GM19240 (cell line): ENCODE measurements around the gene KCTD19.
"Not testable (repeated sequence)": the region's sequence is repeated elsewhere in the genome, so short reads cannot be mapped to it uniquely, and the experiment has no call there.

Source experiments
- DNase-seq: peaks from one replicate; pipeline ENCODE4 v3.0.0; 2011; ENCODE audit warnings: low spot score; ENCODE audit not compliant: insufficient read length

KCTD19 gene

DNA sequence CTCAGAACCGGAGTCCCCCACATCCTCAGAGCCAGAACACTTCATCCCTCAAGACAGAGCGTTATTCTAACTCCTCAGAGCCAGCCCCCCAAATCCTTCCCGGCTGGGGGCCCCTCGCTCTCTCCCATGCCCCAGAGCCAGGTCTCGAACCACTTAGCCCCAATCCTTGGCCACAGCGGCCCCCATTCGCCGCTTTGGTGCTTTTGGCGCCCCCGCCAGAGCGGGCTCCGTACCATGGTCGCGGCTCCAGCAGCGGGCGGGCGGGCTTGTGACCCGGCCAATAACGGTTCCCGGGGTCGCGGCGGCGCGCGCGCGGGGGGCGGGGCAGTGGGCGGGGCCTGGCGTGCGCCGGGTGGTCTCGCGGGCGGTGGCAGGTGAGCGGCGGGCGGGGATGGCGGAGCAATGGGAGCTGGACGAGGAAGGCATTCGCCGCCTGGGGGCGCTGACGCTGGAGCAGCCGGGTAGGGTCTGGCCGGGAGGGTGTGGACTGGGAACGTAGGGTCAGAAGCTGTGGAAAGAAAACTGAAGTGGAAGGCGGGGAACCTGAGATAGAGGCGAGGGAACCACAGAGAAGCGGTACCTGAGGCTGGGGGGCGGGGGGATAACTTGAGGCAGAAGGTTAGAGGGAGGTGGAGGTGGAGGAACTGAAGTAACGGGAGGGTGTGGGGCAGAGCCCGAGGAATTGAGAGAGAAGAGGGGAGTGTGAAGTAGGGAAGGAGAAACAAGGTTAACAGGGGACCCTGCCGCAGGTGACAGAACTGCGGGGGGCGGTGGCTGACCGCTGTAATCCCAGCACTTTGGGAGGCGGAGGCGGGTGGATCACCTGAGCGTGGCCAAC, at the start of gene KCTD19, which contains the start of gene LRRC36:
Gene KCTD19 (minus strand): TSS at position 270 of the 838 bp plus-strand sequence. CDS start 34 bp downstream, at position 236.
Gene LRRC36 (plus strand): TSS at position 344 of the 838 bp plus-strand sequence. CDS start 48 bp downstream, at position 392.
- DNase-seq, result no peak

DNA sequence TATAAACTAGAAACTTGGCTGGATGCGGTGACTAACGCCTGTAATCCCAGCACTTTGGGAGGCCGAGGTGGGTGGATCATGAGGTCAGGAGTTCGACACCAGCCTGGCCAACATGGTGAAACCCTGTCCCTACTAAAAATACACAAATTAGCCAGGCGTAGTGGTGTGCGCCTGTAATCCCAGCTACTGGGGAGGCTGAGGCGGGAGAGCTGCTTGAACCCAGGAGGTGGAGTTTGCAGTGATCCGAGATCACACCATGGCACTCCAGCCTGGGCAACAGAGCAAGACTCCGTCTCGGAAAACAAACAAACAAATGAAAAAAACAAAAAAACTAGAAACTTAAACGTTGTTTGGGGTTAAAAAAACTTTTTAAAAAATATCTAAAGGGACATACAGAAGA, 49.5 kb upstream of the KCTD19 start:
- not testable (repeated sequence) for DNase-seq

DNA sequence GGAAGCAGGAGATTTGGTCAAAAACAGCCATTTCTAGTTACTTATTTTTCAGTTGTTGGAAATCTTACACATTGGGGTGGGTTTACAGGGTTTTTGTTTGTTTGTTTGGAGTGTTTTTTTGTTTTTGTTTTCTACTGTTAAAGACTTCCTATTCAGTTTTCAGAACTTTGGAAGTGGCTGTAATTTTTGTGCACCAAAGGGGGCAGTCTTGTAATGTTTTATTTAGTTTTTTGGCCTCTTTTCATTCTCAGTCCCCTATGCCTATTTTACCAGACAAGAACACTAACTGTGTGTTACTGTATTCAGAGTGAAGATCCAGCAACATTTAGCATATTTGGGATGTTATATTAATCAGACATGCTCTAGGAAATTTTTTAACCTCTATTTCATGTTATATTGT, 46.1 kb upstream of the KCTD19 start:
- DNase-seq, result no peak

DNA sequence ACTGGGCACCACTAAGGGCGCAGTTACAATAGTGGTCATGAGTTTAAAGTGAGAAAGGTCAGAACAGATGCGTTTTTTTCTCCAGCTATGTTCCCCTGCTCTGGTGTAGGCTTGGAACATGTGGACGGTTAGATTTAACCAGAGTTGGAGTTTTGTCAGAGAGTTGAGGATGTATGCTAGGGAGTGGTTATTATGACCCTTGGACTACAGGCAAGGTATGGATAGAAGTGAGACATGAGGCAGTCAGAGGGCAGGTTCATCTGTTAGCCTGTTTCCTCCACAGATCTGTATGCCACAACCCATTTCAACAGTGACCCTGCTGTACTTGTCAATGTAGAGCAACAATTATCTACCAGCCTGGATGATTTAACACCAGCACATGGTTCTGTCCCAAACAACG, 44.1 kb upstream of the KCTD19 start:
- no peak for DNase-seq

DNA sequence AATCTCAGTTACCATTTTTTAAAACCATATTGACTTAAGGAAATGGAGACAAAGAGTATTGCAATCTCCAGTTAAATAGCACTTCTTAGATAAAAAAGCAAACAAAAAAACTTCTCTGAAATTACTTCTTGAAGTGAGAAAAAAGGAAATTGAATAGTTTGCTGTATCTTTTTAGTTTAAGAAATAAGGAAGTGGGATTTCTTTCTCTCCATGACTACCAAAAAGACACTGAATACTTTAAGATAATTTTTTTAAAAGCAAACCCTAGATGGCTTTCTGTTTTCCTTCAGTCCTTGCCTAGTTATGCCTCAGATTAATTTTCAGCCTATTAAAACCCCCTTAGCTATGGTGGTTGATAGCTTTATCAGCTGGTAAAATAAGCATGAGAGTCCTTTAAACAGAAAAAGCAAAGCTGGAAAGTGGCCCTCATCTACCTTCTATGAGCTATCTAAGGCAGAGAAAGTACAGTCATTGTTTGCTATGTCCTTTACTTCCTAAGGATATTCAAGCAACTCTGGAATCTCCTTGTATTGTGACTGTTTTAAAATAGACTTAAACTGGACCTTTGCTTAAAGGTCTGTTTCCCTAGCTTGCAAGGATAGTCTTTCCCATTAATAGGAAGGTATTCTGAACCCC, 38.2 kb upstream of the KCTD19 start:
- no peak for DNase-seq

DNA sequence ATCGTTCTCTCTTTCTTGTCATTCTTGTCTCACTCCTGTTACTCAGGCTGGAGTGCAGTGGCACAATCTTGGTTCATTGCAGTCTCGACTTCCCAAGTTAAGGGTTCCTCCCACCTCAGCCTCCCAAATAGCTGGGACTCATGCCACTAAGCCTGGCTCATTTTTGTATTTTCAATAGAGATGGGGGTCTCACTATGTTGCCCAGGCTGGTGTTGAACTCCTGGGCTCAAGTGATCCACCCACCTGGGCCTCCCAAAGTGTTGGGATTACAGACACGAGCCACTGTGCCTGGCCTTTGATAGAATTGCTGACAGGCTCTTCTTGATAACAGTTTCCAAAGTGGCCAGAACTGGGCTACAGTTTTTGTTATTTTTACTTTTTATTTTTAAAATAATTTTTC, 34.5 kb upstream of the KCTD19 start:
- no peak for DNase-seq

DNA sequence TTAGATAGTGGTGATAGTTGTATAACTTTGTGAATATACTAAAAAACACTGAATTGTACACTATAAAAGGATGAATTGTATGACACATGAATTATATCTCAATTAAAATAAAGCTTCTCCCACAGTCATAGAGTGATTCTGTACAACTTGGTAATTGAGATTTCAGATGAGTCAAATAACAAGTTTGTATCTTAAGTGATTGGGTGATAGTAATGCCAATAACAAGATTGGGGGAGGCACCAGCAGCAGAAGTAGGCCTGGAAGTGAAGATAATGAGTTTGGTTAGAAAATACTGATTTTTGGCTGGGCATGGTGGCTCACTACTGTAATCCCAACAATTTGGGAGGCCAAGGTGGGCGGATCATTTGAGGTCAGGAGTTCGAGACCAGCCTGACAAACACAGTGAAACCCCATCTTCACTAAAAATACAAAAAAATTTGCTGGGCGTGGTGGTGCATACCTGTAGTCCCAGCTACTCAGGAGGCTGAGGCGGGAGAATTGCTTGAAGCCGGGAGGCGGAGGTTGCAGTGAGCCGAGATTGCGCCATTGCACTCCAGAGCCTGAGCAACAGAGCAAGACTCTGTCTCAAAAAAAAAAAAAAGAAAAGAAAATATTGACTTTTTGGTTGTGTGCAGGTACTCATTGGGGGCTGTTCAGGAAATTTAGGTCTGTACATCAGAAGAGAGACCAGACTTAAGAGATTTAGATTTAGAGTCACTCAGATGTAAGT, 33.2 kb upstream of the KCTD19 start:
- not testable (repeated sequence) for DNase-seq

DNA sequence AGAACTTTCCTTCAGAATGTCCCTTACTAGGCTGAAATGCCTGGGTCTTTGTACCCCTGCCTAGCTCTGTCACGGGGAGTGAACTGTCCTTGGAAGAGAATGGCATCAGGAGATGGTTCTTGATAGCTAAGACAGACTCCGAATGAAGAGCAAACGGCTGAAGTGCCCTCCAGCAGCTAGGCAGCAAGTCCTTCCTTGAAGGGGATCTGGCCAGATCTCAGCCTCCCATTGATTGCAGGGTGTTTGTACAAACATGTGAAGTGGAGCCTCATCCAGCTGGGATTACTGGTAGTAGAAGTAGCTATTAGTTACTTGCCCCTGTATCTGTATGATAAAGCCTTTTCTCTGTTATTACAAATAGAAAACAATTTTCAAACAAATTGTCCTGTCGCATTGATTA, 31.0 kb upstream of the KCTD19 start:
- no peak for DNase-seq

DNA sequence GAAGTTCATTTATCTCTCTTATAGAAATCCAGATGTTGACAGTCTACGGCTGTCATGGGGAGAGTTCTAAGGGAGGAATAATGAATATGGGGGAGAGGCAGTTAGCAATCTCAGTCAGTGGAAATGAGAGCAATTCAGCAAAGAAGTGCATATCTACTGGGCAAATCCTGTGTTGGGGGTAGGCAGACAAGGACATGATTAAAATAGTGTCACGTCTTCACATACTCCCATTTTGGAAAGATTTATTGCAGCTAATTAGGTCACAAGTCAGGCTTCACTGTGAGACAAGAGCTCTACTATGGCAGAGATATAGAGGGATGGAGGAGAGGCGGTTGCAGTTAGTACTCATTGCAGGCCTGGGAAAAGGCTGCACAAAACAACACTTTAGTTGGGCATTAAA, 29.9 kb upstream of the KCTD19 start:
- DNase-seq, result no peak

DNA sequence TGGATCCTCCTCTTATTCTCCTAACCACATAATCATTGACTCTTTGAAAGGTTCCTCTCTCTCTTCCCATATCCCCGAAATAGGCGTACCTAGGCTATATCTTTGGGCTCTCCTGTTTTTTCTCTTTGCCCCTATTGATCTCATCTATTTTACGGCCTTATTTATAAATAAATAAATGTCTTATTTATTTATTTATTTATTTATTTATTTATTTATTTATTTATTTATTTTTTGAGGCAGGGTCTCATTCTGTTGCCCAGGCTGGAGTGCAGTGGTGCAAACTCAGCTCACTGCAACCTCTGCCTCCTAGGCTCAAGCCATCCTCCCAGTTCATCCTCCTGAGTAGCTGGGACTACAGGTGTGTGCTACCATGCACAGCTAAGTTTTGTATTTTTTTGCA, 25.9 kb upstream of the KCTD19 start:
- DNase-seq, result not testable (repeated sequence)

DNA sequence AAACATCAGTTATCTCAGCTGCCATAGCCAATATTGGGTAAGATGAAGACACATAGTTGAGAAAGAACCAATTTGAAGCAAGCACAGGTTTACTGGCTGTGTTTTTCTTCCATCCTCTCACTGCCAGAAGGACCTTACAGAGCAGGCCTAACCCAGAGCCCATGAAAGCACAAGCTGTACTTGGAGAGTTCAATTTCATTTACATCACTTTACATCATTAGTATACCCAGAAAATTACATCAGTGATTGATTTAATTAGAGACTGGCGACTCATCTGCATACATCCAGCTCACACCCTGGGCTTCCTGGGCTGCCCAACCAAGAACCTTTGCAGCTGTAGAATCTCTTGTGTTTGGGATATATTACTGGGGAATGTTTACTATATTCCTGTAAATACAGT, 23.8 kb upstream of the KCTD19 start:
- no peak for DNase-seq

DNA sequence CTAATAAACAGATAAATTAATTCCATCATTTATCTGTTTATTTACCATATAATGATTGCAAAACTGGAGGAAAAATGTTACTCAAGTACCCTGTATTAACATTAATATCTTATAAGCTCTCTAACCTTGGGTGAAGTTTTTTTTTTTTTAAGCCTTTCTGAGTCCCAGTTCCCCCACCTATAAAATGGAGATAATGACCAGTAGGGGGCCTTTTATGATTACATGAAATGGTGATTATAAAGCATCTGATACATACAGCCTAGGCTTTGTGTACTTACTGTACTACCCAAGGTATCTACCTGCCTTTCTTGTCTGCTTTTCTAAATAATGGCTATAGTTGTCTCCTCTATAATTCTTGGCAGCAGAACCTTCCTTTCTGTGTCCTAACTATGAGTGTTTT, 22.6 kb upstream of the KCTD19 start:
- no peak for DNase-seq

DNA sequence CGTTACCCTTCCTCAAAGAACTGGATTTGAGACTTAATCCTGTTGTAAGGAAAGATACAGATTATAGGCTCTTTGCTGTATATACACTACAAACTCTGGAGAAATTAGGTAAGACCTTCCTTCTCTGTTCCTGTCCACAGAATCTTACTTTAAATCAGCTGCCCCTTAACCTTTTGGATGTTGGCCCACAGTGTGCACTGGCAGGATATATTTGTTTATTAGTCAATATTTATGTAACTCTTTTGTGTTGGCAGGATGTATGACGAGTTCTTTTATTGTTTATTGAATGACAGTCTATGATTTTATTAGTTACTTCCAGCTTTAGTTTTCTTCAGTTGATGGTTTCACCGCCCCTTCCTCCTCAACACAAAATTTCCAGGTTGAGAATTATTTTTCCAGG, 19.8 kb upstream of the KCTD19 start:
- DNase-seq, result no peak

DNA sequence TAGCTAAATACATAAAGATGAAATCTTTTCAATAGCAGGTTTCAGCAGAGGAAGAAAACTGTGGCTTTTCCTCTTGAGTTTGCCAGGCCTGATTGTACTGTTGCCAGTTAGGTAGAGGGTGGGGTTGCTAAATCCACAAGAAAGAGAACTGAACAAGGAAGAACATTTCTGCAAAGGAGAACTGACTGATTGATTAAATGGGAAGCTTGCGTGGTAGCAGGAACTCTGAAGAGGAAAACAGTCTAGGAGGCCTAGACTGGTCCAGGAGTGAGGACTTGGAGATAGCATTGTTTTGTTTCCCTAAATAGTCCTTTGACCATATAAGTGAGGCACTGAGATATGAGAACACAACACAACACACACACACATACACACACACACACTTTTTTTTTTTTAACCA, 18.9 kb upstream of the KCTD19 start:
- DNase-seq, result no peak

DNA sequence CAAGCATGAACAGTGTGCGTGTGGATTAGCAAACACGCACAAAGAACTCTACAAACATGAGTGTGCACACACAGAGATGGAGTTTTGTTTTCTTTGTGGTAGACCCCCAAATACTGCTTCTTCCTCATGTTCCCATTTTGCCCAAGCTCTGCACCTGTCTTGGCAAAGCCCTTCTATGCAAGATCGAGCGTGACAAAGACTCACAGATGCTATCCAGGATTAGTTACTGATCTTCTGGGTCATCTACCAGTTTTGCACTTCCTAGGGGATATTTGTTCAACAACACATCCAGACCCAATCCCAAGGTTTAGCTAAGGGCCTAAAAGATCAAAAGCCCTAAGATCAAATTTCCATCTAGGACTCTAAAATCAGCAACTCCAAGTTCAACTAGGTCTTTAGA, 16.1 kb upstream of the KCTD19 start:
- no peak for DNase-seq

DNA sequence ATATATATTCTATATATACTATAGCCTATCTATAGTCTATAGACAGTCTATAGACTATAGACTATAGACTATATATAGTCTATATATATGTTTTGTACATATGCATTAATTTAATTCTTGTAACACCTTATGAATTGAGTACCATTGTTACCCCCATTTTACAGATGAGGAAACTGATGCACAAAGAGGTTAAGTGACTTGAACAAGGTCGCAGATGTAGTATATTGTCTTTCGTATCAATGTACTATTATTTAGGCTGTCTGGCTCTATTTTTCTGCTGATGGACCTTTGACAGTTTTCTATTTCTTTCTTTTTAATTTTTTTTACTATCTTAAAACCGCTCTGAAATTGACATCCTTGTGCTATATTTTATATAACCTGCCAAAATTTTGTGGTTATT, 14.7 kb upstream of the KCTD19 start:
- DNase-seq, result no peak

DNA sequence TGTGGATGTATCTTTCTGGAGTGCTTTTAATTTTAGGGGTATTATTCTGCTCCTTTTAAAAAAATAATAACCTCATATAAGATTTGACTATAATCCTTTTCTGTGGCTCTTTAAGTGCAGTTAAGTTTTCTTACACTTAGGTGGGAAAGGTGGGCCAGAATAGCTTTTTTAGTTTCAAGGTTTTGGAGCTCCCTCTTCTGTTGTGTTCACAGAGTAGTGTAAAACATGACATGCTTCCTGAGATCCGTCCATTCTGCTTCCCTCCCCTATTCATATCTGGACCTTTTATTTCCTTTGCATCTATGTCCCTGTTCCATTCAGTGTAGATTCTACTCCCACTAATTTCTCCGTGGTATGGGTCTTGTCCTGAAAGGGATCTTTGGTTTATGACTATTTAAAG, 12.9 kb upstream of the KCTD19 start:
- DNase-seq, result no peak

DNA sequence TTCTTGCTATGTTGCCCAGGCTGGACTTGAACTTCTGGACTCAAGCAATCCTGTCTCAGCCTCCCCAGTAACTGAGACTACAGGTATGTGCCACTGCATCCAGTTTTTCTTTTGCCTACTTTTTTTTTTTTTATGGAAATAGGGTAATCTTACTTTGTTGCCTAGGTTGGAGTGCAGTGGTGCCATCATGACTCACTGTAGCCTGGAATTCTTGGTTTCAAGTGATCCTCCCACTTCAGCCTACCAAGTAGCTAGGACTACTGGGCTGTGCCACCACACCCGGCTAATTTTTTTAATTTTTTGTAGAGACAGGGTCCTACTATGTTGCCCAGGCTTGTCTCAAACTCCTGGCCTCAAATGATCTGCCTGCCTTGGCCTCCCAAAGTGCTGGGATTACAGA, 10.1 kb upstream of the KCTD19 start:
- no peak for DNase-seq

DNA sequence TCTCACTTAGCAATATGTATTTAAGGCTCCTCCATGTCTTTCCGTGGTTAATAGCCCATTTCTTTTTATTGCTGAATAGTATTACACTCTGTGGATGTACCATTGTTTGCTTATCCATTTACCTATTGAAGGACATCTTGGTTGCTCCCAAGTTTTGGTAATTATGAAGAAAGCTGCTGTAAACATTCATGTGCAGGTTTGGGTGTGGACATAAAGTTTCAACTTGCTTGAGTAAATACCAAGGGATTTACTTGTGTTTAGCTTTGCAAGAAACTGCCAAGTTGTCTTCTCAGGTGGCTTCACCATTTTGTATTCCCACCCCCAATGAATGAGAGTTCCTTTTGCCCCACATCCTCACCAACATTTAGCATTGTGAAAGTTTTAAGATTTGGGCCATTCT, 9.6 kb upstream of the KCTD19 start:
- DNase-seq, result no peak

DNA sequence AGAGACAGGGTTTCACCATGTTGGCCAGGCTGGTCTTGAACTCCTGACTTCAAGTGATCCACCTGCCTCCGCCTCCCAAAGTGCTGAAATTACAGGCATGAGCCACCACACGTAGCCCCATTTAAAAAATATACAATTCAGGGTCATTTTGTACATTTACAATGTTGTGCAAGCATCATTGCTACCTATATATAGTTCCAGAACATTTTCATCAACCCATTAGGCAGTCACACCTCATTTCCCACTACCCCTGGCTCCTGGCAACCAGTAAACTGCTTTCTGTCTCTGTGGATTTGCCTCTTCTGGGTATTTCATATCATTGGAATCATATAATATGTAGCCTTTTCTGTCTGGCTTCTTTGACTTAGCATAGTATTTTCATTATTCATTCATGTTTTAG, 6.8 kb upstream of the KCTD19 start:
- DNase-seq, result no peak

DNA sequence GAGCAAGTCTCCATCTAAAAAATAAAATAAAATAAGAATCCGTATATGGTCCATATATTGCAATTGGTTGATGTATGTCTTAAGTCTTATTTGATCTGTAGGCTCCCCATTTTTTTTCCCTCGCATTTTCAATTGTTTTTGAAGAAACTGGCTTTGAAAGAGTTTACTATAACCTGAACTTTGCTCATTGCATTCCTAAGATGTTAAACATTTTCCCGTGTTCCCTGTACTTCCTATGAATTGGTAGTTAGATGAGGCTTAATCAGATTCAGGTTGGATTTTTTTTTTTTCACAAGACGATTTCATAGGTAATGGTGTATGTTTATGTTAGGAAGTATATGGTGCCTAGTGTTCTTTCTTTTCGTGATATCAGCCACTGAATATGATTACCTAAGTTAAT, 3.4 kb upstream of the KCTD19 start:
- no peak for DNase-seq

DNA sequence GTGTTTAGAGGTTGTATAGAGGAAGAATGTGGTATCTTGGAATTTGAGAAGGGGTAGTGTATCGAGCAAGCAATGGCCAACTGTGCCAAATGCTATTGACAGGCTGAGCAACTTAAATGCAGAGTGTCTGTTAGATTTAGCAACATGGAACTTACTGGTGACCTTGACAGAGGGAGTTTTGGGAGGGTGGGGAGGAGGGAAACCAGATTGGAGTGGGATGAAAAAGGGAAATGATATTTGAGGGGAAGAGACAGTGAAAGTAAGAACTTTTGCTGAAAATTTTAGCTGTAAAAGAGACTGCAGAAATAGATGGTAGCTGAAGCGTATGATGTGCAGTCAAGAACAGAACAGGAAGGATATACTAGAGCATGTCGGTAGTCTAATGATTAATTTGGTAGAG, 1.2 kb upstream of the KCTD19 start:
- DNase-seq, result no peak
